ENCODE results near the gene MITF.

- TF ChIP-seq POLR2A (IDR thresholded peaks at IDR 0.05) = no peak
- no peak for TF ChIP-seq CTCF (IDR thresholded peaks at IDR 0.05)
These were observed 258.5 kb downstream of the MITF start for GRCh38 chr3:69997631-69998307.
